Ovary (tissue), 9 donors: ENCODE data around the gene KCTD18. TPM values are rescaled to one million over a fixed set of nuclear protein-coding genes. Genes with fewer than 3 reads are reported as not detected.

Source experiments
- DNase-seq, 5 donors: peaks; one replicate each; pipeline ENCODE4 v3.0.0-alpha.2; 2019 to 2020
- H3K27ac ChIP-seq, 2 donors: fragments of 200-600 bp; one replicate each; pipeline versions ENCODE4 v1.5.1 to v1.8.0; 2019 to 2022
- H3K27me3 ChIP-seq: fragments of 200-600 bp; one replicate; pipeline ENCODE4 v1.8.0; 2022
- H3K36me3 ChIP-seq: fragments of 200-600 bp; sonication (generic); one replicate; pipeline ENCODE4 v1.5.1; 2019
- H3K4me1 ChIP-seq: one replicate; pipeline ENCODE4 v1.8.1; 2013; ENCODE audit warnings: mild to moderate bottlenecking, moderate library complexity; ENCODE audit not compliant: insufficient read depth
- H3K4me3 ChIP-seq: fragments of 200-600 bp; sonication (generic); one replicate; pipeline ENCODE4 v1.5.1; 2017
- H3K9me3 ChIP-seq, 2 donors: fragments of 200-600 bp in 1 of 2; sonication (generic) in 1 of 2; one replicate each; pipeline versions ENCODE4 v1.5.1 to v1.8.1; 2013 to 2019; ENCODE audit warnings: mild to moderate bottlenecking in 1 of 2, moderate library complexity in 1 of 2
- EP300 ChIP-seq: sonication (generic); formaldehyde crosslinking; IDR thresholded peaks from one replicate; pipeline ENCODE4 v1.6.1; 2017; ENCODE audit warnings: antibody characterized with exemption
- POLR2A ChIP-seq: fragments of 450-650 bp; IDR thresholded peaks from one replicate; pipeline ENCODE4 v1.6.1; 2017; ENCODE audit warnings: antibody characterized with exemption, mild to moderate bottlenecking, moderate library complexity
- WGBS, 3 donors: extraction: QIAGEN DNeasy Blood & Tissue Kit in 1 of 3; methylation state at CpG; one replicate each; pipeline versions ENCODE4 v1.1.5 to v1.1.7; 2013 to 2017; 5-methylcytosine and 5-hydroxymethylcytosine counted together
- intact Hi-C, 4 donors: fragments of 100-400 bp; cut with DNase I; formaldehyde crosslinking; loops; one replicate each; pipeline versions ENCODE4 v1.11.0 to v1.15.1; 2022 to 2023
- polyA plus RNA-seq, 2 donors: library from polyadenylated mRNA; stranded (reverse); fragments of 200-250 nt in 1 of 2; fragments of 350-450 nt in 1 of 2; fragmentation: Illumina TruSeq in 1 of 2; extraction: RNeasy Lipid Tissue Mini Kit (QIAGEN cat#74804) in 1 of 2; gene quantifications; one replicate each; pipeline ENCODE4 v1.2.3, GENCODE V29; 2013 to 2014
- total RNA-seq, 7 donors: library from RNA; depleted of rRNA in 2 of 7; stranded (reverse); fragments of >200 nt in 2 of 7; fragmentation: NEBNext Ultra II Directional in 3 of 7; extraction: Animal tissue kit (Norgen Biotek cat#: 25700) in 3 of 7; gene quantifications; one replicate each; pipeline versions ENCODE4 v1.1.0 to v1.2.4, GENCODE V29; 2016 to 2023
- TF ChIP-seq, protein P1 (sequence below), 3 donors: fragments of 450-650 bp in 2 of 3; fragments of 200-600 bp in 1 of 3; IDR thresholded peaks; one replicate each; pipeline versions ENCODE4 v1.5.1 to v1.8.0; 2016 to 2022; ENCODE audit warnings: antibody characterized with exemption in 3 of 3, mild to moderate bottlenecking in 1 of 3
- donor health status: DM: no; HTN: no; CAD: no; lungs with moderate emphysema.
- donor health status: DM: no; HTN: no; CAD: no.
- donor health status: Bipolar disorder and iron deficiency.
- donor health status: DM: yes; HTN: yes; CAD: no.
- donor health status: DM: no; HTN: no; CAD: no.
- donor health status: DM: yes; HTN: yes; CAD: no.

KCTD18 gene
- total and polyA plus RNA-seq, 9 donors: 9.5 to 15.1 (median 12.1) TPM

GRCh38 chr2:200451511-200451910 is 58.4 kb downstream of the KCTD18 start:
- intact Hi-C loops: no loop called here
- TF ChIP-seq, protein P1, sequence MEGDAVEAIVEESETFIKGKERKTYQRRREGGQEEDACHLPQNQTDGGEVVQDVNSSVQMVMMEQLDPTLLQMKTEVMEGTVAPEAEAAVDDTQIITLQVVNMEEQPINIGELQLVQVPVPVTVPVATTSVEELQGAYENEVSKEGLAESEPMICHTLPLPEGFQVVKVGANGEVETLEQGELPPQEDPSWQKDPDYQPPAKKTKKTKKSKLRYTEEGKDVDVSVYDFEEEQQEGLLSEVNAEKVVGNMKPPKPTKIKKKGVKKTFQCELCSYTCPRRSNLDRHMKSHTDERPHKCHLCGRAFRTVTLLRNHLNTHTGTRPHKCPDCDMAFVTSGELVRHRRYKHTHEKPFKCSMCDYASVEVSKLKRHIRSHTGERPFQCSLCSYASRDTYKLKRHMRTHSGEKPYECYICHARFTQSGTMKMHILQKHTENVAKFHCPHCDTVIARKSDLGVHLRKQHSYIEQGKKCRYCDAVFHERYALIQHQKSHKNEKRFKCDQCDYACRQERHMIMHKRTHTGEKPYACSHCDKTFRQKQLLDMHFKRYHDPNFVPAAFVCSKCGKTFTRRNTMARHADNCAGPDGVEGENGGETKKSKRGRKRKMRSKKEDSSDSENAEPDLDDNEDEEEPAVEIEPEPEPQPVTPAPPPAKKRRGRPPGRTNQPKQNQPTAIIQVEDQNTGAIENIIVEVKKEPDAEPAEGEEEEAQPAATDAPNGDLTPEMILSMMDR (IDR thresholded peaks at IDR 0.05): no peak
- TF ChIP-seq POLR2A (no peak), EP300 (no peak)
- H3K36me3 ChIP-seq: no peaks in the 10 kb centered on the region
- no peak overlapping the region for H3K27ac ChIP-seq
- no peaks in the 10 kb centered on the region for H3K4me1 ChIP-seq
- no peaks in the 10 kb centered on the region for H3K9me3 ChIP-seq
- WGBS, 3 donors: 87 to 93% (median 90%) methylated on average over 2 of the region's 2 CpGs
- no peak for DNase-seq
- no peak overlapping the region for H3K4me3 ChIP-seq
- no peaks in the 10 kb centered on the region for H3K27me3 ChIP-seq

DNA sequence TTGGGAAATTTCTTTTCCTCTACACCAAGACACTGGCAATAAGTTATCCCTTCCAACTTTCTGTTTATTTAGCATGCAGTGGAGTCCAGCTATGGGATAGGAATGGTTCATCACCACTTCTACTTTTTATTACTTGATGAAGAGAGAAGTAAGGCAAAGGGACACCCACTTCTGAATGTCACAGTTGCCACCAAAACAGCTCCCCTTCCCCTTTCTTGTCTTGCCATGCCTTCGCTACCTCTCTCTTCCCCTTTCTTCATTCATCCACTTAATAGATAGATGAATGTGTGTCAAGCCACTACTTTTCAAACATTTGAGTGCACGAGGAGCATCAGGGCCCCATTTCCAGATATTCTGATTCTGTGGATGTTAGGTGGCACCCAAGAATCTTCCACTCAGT is 59.6 kb downstream of the KCTD18 start:
- Histone ChIP-seq H3K27ac (no peak overlapping the region), H3K27me3 (no peaks in the 10 kb centered on the region), H3K36me3 (no peaks in the 10 kb centered on the region), H3K9me3 (no peaks in the 10 kb centered on the region), H3K4me3 (no peak overlapping the region), H3K4me1 (no peaks in the 10 kb centered on the region)
- no peak for TF ChIP-seq POLR2A
- TF ChIP-seq EP300: no peak
- TF ChIP-seq, protein P1 (IDR thresholded peaks at IDR 0.05): no peak
- intact Hi-C loops: no loop called here
- 95 to 98% (median 97%) methylated on average over 2 of the region's 2 CpGs for WGBS, 3 donors
- DNase-seq: no peak

- WGBS, 3 donors: 85 to 89% (median 89%) methylated on average over 4 of the region's 4 CpGs
- Histone ChIP-seq H3K4me3 (no peak overlapping the region), H3K4me1 (no peaks in the 10 kb centered on the region), H3K36me3 (no peaks in the 10 kb centered on the region), H3K27me3 (no peaks in the 10 kb centered on the region), H3K27ac (no peak overlapping the region), H3K9me3 (no peaks in the 10 kb centered on the region)
- no peak for DNase-seq
- TF ChIP-seq EP300: no peak
- TF ChIP-seq POLR2A: no peak
- TF ChIP-seq, protein P1 (IDR thresholded peaks at IDR 0.05): no peak
- intact Hi-C loops: no loop called here
Measured at GRCh38 chr2:200449149-200449548, 60.7 kb downstream of the KCTD18 start.

- intact Hi-C loops: no loop called here
- TF ChIP-seq, protein P1 (IDR thresholded peaks at IDR 0.05): no peak
- TF ChIP-seq POLR2A: no peak
- TF ChIP-seq EP300: no peak
- no peak for DNase-seq
Measured at GRCh38 chr2:200448455-200448854, 61.4 kb downstream of the KCTD18 start.

More at GRCh38 chr2:200448455-200448854, 61.4 kb downstream of the KCTD18 start:
- Histone ChIP-seq H3K4me3 (no peak overlapping the region), H3K27me3 (no peaks in the 10 kb centered on the region), H3K4me1 (no peaks in the 10 kb centered on the region), H3K9me3 (no peaks in the 10 kb centered on the region), H3K27ac (no peak overlapping the region), H3K36me3 (no peaks in the 10 kb centered on the region)
